ENCODE results near the gene TBRG4.

Gene TBRG4

GRCh38 chr7:45108863-45109262, 2.6 kb downstream of the TBRG4 start:
- H3K4me3 ChIP-seq (replicated peaks; ENCODE audit: insufficient read depth, low read length) = peak overlapping the region; percentile 19
- TF ChIP-seq POLR2AphosphoS5 (IDR thresholded peaks at IDR 0.05; ENCODE audit: low read depth) (no peak), REST (IDR thresholded peaks at IDR 0.05; ENCODE audit: insufficient replicate concordance, low read depth) (no peak), GABPA (IDR thresholded peaks at IDR 0.05; ENCODE audit: low read depth) (no peak), SPI1 (IDR thresholded peaks at IDR 0.05; ENCODE audit: borderline replicate concordance, low read depth) (no peak), CTCF (IDR thresholded peaks at IDR 0.05; ENCODE audit: insufficient read depth, low read length) (no peak)
- no peaks in the 10 kb centered on the region for H3K27me3 ChIP-seq (ENCODE audit: insufficient read depth, poor library complexity, severe bottlenecking)
- no peak for DNase-seq (ENCODE audit: low read depth in 1 of 2, low spot score in 1 of 2)
- H3K27ac ChIP-seq (replicated peaks) = no peak overlapping the region

GRCh38 chr7:45107356-45107755, 4.1 kb downstream of the TBRG4 start:
- Histone ChIP-seq H3K27me3 (ENCODE audit: insufficient read depth, poor library complexity, severe bottlenecking) (no peaks in the 10 kb centered on the region), H3K27ac (replicated peaks) (no peak overlapping the region), H3K4me3 (replicated peaks; ENCODE audit: insufficient read depth, low read length) (no peak overlapping the region)
- no peak for TF ChIP-seq CTCF (IDR thresholded peaks at IDR 0.05; ENCODE audit: insufficient read depth, low read length)
- no peak for TF ChIP-seq REST (IDR thresholded peaks at IDR 0.05; ENCODE audit: insufficient replicate concordance, low read depth)
- no peak for TF ChIP-seq POLR2AphosphoS5 (IDR thresholded peaks at IDR 0.05; ENCODE audit: low read depth)
- no peak for TF ChIP-seq SPI1 (IDR thresholded peaks at IDR 0.05; ENCODE audit: borderline replicate concordance, low read depth)
- TF ChIP-seq GABPA (IDR thresholded peaks at IDR 0.05; ENCODE audit: low read depth) = no peak
- DNase-seq (ENCODE audit: low read depth in 1 of 2, low spot score in 1 of 2) = no peak

GRCh38 chr7:45106820-45107219, 4.7 kb downstream of the TBRG4 start:
- no peaks in the 10 kb centered on the region for H3K27me3 ChIP-seq (ENCODE audit: insufficient read depth, poor library complexity, severe bottlenecking)
- TF ChIP-seq POLR2AphosphoS5 (IDR thresholded peaks at IDR 0.05; ENCODE audit: low read depth) (no peak), CTCF (IDR thresholded peaks at IDR 0.05; ENCODE audit: insufficient read depth, low read length) (no peak), SPI1 (IDR thresholded peaks at IDR 0.05; ENCODE audit: borderline replicate concordance, low read depth) (no peak), GABPA (IDR thresholded peaks at IDR 0.05; ENCODE audit: low read depth) (no peak), REST (IDR thresholded peaks at IDR 0.05; ENCODE audit: insufficient replicate concordance, low read depth) (no peak)
- H3K27ac ChIP-seq (replicated peaks) = no peak overlapping the region
- DNase-seq (ENCODE audit: low read depth in 1 of 2, low spot score in 1 of 2) = no peak
- no peak overlapping the region for H3K4me3 ChIP-seq (replicated peaks; ENCODE audit: insufficient read depth, low read length)
